AG10803 (cell line): Measurements from ENCODE around the gene AFF1.

Source experiments
- DNase-seq: peaks from one replicate; pipeline ENCODE4 v3.0.0; 2010; ENCODE audit warnings: low read depth
- H3K4me3 ChIP-seq: 2 replicates; pipeline ENCODE4 v1.5.1; 2011; ENCODE audit warnings: mild to moderate bottlenecking, low read length, control low read depth
- TF ChIP-seq, protein P1 (sequence below): conservative IDR thresholded peaks from 2 replicates; pipeline ENCODE4 v1.5.1; 2011; ENCODE audit warnings: mild to moderate bottlenecking, low read length, control low read depth, inconsistent platforms

AFF1 gene

DNA sequence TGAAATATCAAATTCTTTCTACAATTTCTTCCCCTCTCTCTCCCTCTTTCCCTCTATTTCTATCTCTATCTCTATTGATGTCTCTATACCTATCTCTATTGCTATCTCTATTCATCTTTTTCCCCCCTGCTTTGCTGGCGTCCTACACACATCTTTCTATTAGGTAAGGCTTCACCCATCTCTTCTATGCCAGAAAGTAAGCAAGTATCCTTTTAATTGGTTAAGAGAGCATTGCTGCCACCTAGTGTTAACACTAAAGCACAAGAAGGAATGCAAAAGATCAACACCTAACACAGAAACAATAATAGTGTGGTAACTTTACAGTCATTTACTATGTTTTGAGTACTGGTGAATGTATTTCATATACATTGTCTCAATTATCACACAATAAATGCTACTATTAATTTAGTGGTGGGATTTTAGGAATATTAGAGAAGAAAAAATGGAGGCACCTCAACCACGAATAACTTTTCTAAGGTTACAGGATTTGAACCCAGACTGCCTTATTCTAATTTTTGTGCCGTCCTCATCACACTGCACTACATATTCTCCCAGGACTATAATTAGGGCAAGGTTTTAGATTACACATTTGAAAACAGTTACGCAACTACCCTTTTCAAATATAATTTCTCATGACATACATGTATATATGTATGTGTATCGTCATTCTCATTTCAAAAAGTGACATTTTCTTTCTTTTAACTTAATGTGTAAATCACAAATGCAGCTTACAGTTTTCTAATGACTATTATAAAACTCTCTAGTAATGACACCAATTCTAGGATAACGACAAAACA lies 38.9 kb upstream of the AFF1 start:
- TF ChIP-seq, protein P1, sequence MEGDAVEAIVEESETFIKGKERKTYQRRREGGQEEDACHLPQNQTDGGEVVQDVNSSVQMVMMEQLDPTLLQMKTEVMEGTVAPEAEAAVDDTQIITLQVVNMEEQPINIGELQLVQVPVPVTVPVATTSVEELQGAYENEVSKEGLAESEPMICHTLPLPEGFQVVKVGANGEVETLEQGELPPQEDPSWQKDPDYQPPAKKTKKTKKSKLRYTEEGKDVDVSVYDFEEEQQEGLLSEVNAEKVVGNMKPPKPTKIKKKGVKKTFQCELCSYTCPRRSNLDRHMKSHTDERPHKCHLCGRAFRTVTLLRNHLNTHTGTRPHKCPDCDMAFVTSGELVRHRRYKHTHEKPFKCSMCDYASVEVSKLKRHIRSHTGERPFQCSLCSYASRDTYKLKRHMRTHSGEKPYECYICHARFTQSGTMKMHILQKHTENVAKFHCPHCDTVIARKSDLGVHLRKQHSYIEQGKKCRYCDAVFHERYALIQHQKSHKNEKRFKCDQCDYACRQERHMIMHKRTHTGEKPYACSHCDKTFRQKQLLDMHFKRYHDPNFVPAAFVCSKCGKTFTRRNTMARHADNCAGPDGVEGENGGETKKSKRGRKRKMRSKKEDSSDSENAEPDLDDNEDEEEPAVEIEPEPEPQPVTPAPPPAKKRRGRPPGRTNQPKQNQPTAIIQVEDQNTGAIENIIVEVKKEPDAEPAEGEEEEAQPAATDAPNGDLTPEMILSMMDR: peak; percentile 83
- no peak overlapping the region for H3K4me3 ChIP-seq
- DNase-seq: peak; percentile 77

DNA sequence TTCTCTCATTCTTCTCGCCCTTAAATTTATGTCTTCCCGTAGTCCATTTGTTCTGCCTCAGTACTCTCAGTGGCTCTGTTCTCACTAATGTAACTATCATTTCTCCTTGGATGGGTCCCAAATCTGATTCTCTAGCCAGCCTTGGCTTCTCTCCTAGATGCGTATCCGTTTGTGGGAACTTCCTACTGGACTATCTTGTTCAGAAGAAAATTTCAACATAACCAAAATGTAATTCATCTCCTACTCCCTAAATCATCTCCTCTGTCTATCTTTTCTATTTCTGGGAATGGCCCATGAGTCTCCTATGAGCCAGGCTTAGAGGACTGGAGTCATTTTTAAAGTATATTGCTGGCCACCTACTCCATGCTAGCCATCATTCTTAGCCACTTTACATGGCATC lies 38.2 kb upstream of the AFF1 start:
- DNase-seq: peak; percentile 11
- H3K4me3 ChIP-seq: no peak overlapping the region
- TF ChIP-seq, protein P1: no peak

DNA sequence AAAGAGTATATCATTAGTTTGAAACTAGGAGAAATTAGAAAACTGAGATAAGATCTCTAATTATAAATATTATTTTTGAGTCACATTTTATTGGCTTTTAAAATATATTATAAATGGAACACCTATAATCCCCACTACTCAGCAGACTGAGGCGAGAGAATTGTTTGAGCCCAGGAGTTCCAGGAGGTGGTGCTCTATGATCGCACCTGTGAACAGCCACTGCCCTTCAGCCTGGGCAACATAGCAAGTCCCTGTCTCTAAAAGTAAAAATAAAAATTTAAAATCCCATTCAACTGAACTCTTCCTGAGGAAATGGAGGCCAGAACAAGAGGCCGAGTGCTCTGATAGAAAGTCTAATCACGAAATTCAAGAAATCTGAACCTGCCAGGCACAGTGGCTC lies 36.2 kb upstream of the AFF1 start:
- TF ChIP-seq, protein P1: no peak; the same call in 1 of the 2 replicates
- DNase-seq: no peak
- H3K4me3 ChIP-seq: no peak overlapping the region

DNA sequence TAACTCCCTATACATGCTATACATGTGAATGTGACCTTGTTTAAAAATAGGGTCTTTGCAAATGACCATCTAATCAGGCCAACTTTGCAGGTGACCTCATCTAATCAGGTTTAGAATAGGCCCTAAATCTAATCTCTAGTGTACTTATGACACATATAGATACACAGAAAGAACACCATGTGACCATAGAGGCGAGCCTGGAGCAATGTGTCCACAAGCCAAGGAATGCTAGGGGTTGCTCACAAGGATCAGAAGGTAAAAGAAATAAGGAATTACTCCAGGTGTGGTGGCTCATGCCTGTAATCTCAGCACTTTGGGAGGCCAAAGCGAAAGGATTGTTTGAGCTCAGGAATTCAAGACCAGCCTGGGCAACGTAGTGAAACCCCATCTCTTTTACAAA lies 32.9 kb upstream of the AFF1 start:
- TF ChIP-seq, protein P1: no peak
- DNase-seq: no peak
- no peak overlapping the region for H3K4me3 ChIP-seq

DNA sequence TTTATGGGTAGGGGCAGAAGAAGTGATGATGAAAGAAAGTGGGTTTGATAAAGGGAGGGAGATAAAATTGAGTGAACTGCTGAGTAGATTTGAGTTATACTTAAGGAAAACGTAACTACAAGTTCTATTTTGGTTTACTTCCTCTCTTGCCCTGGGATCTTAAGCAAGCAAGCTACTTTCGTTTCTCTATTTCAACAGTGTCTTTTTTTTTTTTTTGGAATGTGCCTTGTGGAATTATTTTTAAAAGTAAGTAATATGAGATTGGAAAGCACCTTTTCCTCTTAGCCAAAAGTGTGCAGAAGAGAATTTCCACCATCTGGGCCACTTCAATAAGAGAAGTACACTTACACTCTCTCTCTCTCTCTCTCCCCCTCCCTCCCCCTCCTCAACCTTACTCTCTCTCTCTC lies 26.6 kb upstream of the AFF1 start:
- peak; percentile 62 for DNase-seq
- TF ChIP-seq, protein P1: no peak
- H3K4me3 ChIP-seq: no peak overlapping the region; the same call in 1 of the 2 replicates

DNA sequence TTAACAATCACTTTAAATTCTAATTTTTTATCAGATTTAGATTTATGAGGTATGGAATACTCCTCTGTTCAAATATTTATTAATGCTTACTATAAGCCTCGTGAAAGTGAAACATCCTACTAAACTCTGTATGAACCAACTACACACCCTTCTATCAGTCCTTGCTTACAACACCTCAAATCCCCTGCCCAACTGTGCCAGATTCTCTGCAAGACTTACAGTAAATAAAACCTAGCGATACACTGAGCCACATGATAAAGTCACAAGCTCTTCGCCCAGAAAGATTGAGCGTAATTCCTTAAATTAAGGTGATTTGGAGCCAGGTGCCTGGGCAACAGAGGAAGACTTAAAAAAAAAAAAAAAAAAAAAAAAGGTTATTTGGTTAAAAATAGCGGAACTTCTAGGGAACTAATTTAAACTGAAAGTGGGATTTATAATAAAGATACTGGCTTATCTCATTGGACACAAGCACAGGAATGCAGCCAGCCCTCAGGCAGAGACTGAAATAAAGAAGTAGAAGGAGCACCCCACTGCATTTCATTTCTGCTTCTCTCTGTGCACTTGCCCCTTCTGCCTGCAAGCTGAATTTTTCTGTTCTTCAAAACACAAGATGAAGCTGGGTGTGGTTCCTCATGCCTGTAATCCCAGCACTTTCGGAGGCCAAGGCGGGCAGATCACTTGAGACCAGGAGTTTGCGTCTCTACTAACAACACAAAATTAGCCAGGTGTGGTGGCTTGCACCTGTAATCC lies 25.1 kb upstream of the AFF1 start:
- TF ChIP-seq, protein P1: no peak

More for the DNA sequence above, 25.1 kb upstream of the AFF1 start:
- H3K4me3 ChIP-seq: no peak overlapping the region
- DNase-seq: no peak
